Mesothelial cell of epicardium (in vitro differentiated cells): Measurements from ENCODE around the gene PTPRF. TPM values are rescaled to one million over a fixed set of nuclear protein-coding genes. Genes with fewer than 3 reads are reported as not detected.
A peak's percentile ranks its signal among the peaks of the same experiment; 100 is the strongest.

Source experiments
- DNase-seq, 2 experiments: peaks; one replicate each; pipeline ENCODE4 v3.0.0; 2021; ENCODE audit warnings: low spot score in 2 of 2; ENCODE audit not compliant: unreplicated experiment in 2 of 2
- H3K27ac Mint-ChIP-seq: 2 replicates; pipeline ENCODE4 v1.8.0; 2021; ENCODE audit warnings: mixed read lengths
- H3K27me3 Mint-ChIP-seq: 2 replicates; pipeline ENCODE4 v1.8.0; 2021; ENCODE audit warnings: low read depth, mixed read lengths
- H3K36me3 Mint-ChIP-seq: 2 replicates; pipeline ENCODE4 v1.8.0; 2021; ENCODE audit warnings: mixed read lengths
- H3K4me1 Mint-ChIP-seq: 2 replicates; pipeline ENCODE4 v1.8.0; 2021; ENCODE audit warnings: mixed read lengths
- H3K4me3 Mint-ChIP-seq: 2 replicates; pipeline ENCODE4 v1.8.0; 2021; ENCODE audit warnings: mild to moderate bottlenecking, moderate library complexity, mixed read lengths
- H3K9me3 Mint-ChIP-seq: 2 replicates; pipeline ENCODE4 v1.8.0; 2021; ENCODE audit warnings: mixed read lengths
- total RNA-seq: library from RNA; stranded (reverse); gene quantifications from 3 replicates; pipeline ENCODE4 v1.2.1, GENCODE V29; 2021
- TF ChIP-seq, protein P1 (sequence below): fragments of 200-600 bp; sonication (generic); IDR thresholded peaks from one replicate; pipeline ENCODE4 v1.5.0; 2021; ENCODE audit warnings: antibody characterized with exemption; ENCODE audit not compliant: unreplicated experiment

Gene PTPRF
- total RNA-seq = 464 to 475 TPM (median 471 TPM) in 3 replicates

DNA sequence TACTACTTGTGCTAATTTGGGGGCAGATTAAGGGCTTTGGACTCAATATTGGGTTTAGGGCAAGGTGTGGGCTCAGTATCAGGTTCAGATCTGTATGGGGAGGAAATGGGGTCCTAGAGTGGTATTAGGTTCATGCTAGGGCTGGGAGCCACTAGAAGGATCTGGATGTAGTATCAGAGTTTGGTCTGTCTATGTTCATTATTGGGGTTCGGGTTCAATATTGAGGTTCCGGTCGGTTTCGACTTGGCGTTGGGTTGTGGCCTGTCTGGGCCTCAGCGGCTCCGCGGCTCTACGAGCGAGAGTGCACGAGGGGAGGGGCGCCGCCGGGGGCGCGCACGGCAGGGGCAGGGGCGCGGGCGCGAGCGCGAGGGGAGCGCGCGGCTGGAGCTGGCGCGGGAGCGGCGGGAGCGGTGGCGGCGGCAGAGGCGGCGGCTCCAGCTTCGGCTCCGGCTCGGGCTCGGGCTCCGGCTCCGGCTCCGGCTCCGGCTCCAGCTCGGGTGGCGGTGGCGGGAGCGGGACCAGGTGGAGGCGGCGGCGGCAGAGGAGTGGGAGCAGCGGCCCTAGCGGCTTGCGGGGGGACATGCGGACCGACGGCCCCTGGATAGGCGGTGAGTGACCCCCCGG is at the start of gene PTPRF:
Gene PTPRF, plus strand, starts transcription at position 401 of the 624 bp plus-strand sequence. CDS start 14,193 bp downstream, outside the sequence.
- Mint-ChIP-seq H3K27me3 (no peaks in the 10 kb centered on the region), H3K36me3 (no peaks in the 10 kb centered on the region), H3K27ac (peak within 1 kb of the TSS; percentile 99), H3K4me3 (peak within 1 kb of the TSS; percentile 95), H3K9me3 (no peaks in the 10 kb centered on the region), H3K4me1 (peaks cover 53% of the 10 kb centered on the region)
- peak; percentile 58 to 83 for DNase-seq
- TF ChIP-seq, protein P1, sequence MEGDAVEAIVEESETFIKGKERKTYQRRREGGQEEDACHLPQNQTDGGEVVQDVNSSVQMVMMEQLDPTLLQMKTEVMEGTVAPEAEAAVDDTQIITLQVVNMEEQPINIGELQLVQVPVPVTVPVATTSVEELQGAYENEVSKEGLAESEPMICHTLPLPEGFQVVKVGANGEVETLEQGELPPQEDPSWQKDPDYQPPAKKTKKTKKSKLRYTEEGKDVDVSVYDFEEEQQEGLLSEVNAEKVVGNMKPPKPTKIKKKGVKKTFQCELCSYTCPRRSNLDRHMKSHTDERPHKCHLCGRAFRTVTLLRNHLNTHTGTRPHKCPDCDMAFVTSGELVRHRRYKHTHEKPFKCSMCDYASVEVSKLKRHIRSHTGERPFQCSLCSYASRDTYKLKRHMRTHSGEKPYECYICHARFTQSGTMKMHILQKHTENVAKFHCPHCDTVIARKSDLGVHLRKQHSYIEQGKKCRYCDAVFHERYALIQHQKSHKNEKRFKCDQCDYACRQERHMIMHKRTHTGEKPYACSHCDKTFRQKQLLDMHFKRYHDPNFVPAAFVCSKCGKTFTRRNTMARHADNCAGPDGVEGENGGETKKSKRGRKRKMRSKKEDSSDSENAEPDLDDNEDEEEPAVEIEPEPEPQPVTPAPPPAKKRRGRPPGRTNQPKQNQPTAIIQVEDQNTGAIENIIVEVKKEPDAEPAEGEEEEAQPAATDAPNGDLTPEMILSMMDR = no peak

DNA sequence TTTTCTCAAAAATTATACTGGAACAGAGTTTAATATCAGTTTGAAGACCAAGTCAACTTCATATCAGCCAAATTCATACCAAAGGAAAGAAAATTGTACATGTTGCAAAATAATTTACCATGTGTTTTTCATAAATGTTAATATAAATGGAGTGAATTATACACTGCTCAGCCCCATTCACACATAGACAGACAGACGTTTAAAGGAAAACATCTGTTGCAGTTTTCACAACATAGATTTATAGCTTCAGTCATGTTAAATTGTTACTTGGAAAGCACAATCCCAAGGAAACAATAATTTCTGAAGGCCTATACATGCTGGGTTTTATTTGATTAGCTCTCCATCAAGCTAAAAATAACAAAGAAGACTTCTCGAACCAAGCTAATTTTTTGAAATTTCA is 49.2 kb upstream of the PTPRF start:
- peaks cover 2% of the 10 kb centered on the region for H3K36me3 Mint-ChIP-seq

DNA sequence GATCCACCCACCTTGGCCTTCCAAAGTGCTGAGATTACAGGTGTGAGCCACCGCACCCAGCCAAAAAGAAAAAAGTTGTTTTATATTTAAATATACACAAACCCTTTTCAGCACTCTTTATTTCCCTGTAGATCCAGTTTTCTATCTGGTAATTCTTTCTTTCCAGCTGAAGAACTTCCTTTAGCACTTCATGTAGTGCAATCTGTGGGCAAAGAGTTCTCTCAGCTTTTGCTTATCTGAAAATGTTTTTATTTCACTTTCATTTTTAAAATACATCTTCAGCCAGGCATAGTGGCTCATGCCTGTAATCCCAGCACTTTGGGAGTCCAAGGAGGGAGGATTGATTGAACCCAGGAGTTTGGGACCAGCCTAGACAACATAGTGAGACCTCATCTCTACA is 48.5 kb upstream of the PTPRF start:
- H3K36me3 Mint-ChIP-seq = peaks cover 2% of the 10 kb centered on the region
- peaks cover 4% of the 10 kb centered on the region for H3K4me1 Mint-ChIP-seq
- H3K4me3 Mint-ChIP-seq = no peak overlapping the region
- H3K9me3 Mint-ChIP-seq = peaks cover 21% of the 10 kb centered on the region
- no peak for DNase-seq
- no peak overlapping the region for H3K27ac Mint-ChIP-seq
- H3K27me3 Mint-ChIP-seq = no peaks in the 10 kb centered on the region
- TF ChIP-seq, protein P1 = no peak

More for the DNA sequence above, 49.2 kb upstream of the PTPRF start:
- H3K9me3 Mint-ChIP-seq = peaks cover 18% of the 10 kb centered on the region
- no peak for DNase-seq
- TF ChIP-seq, protein P1 = no peak
- H3K4me3 Mint-ChIP-seq = no peak overlapping the region
- H3K27ac Mint-ChIP-seq = no peak overlapping the region
- peaks cover 5% of the 10 kb centered on the region for H3K4me1 Mint-ChIP-seq
- no peaks in the 10 kb centered on the region for H3K27me3 Mint-ChIP-seq

DNA sequence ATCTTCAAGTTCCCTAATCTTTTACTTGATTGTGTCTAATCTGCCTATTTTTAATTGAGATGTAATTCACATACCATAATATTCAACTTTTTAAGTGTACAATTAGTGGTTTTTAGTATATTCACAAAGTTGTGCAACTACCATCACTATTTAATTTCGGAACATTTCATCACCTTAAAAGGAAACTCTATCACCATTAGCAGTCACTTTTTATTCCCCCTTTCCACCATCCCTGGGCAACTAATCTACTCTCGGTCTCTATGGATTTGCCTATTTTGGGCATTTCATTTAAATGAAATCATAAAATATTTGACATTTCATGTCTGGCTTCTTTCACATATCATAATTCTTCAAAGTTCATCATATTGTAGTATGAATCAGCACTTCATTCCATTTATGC is 46.3 kb upstream of the PTPRF start:
- Mint-ChIP-seq H3K9me3 (peaks cover 33% of the 10 kb centered on the region), H3K4me1 (peaks cover 3% of the 10 kb centered on the region), H3K4me3 (no peak overlapping the region), H3K27ac (no peak overlapping the region), H3K27me3 (no peaks in the 10 kb centered on the region), H3K36me3 (peaks cover 5% of the 10 kb centered on the region)
- DNase-seq = no peak
- TF ChIP-seq, protein P1 = no peak

DNA sequence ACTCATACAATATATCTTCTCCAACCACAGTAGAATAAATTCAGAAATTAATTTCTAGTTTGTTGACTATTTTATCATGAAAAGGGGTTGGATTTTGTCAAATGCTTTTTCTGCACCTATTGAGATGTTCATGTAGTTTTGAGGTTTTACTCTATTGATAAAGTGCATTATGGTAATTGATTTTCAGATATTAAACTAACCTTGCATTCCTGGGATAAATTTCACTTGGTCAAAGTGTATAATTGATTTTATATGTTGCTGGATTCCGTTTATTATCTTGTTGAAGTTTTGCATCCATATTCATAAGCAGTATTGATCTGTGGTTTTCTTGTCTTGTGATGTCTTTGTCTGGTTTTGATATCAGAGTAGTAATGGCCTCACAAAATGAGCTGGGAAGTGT is 42.5 kb upstream of the PTPRF start:
- Mint-ChIP-seq H3K9me3 (peaks cover 49% of the 10 kb centered on the region), H3K4me3 (no peak overlapping the region), H3K4me1 (no peaks in the 10 kb centered on the region), H3K36me3 (peaks cover 3% of the 10 kb centered on the region), H3K27me3 (no peaks in the 10 kb centered on the region), H3K27ac (no peak overlapping the region)
- TF ChIP-seq, protein P1 = no peak
- no peak for DNase-seq
